ENCODE data around the gene KIDINS220.
"Not testable (repeated sequence)": the region's sequence is repeated elsewhere in the genome, so short reads cannot be mapped to it uniquely, and the experiment has no call there.

KIDINS220 gene

DNA sequence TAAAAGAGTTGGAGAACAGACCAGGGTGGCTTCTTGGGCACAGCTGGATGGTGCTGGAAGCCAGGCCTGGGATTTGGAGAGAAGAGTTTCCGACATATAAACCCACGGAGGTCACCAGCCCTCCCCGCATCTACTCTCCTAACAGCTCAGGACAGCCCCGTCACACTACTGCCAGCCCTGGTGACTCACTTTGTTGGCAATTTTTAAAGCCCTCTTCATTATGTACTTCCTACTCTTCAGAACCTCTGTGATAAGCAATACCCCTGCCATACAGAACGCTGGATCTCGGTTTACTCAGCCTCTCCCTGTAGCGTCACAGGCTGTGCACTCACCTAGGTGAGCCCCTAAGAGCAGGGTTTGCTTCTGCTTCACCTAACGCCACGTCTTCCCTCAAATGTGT, 107.5 kb downstream of the KIDINS220 start:
- Histone ChIP-seq H3K27me3 (no peaks in the 10 kb centered on the region), H3K27ac (no peak overlapping the region), H4K20me1 (no peaks in the 10 kb centered on the region), H3K4me3 (no peak overlapping the region), H3K4me2 (no peak overlapping the region), H3K9ac (no peak overlapping the region), H3K36me3 (peaks cover 51 to 84% (median 75%) of the 10 kb centered on the region in 11 experiments), H3K9me3 (replicated peaks in 1 of 11) (no peaks in the 10 kb centered on the region; a peak in 1 of 22 replicates), H3K4me1 (no peaks in the 10 kb centered on the region)
- no peak for TF ChIP-seq Cebpa-rat (IDR thresholded peaks at IDR 0.05)

DNA sequence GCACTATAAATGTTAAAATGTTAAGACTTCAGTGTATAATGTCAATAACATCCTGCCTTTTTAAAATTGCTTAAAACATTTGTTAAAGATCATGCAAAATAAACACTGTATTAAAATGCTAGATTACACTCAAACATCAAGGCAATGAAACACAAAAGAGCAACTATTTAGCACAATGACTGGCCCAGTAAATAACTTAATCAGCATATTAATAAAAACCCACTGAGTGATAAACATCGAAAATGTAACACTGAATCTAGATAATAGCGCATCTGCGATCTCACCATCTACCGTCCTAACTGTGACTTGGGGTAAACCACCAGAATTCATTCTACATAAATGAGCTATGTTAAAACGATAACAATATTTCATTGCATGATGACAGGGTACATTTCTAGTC, 108.3 kb downstream of the KIDINS220 start:
- not testable (repeated sequence) for H3K4me3 ChIP-seq; H3K4me1 ChIP-seq; H3K9ac ChIP-seq; H3K27ac ChIP-seq; H4K20me1 ChIP-seq; H3K27me3 ChIP-seq; H3K4me2 ChIP-seq; H3K9me3 ChIP-seq (replicated peaks in 1 of 11)
- peaks cover 47 to 75% (median 67%) of the 10 kb centered on the region in 11 experiments for H3K36me3 ChIP-seq

DNA sequence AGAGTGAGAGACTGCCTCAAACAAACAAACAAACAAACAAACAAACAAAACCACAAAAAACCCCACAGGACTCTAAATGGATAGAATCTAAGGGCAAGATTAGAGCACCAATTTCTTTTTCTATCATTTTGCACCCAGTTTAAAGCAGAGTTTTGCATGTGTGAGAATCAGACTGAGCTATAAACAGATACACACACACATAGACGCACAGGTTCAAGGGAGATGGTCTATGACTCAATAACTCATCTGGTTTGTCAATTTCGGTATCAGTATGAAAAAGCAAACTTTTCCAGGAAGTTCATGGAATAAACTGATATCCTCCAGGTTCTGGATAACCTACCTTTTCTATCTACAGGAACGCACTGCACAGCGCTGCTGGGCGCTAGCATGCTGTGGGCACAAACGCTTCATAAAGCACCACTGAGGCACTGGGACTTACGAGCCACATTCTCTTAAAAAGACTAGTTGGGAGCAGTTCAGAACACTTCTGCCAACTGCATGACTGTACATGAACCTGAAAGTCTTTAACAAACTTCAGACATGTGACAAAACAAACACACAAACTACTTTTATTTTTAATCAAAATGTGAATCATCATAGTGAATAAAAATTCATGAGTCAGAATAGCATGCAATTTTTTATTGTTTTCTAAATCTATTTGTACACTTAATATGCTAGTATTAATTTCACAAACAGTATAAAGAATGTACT, 109.0 kb downstream of the KIDINS220 start:
- Histone ChIP-seq H3K27ac (no peak overlapping the region), H3K9ac (no peak overlapping the region), H4K20me1 (no peaks in the 10 kb centered on the region; a peak in 1 of 22 replicates), H3K4me3 (no peak overlapping the region), H3K27me3 (no peaks in the 10 kb centered on the region), H3K36me3 (peaks cover 40 to 69% (median 60%) of the 10 kb centered on the region in 11 experiments), H3K4me1 (no peaks in the 10 kb centered on the region), H3K9me3 (replicated peaks in 1 of 11) (no peaks in the 10 kb centered on the region; a peak in 1 of 22 replicates), H3K4me2 (no peak overlapping the region)
- TF ChIP-seq Cebpa-rat (IDR thresholded peaks at IDR 0.05) = no peak

DNA sequence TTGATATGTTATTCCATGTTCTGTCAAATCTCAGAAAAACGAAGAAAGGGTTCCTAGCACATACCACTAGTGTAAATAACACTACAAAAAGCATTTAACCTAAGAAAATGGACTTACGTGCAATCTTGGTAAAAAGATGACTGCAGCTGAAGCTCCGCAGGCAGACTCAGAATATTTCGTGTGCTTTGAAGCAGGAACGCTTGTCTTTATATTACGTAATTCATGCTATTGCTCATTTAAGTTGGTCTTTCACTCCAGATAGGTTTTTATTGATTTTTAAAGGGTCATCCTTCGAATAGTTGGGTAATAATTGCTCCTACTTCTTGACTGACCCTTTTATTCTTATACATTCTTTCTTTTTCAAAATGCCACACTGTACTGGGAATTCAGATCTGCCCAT, 111.6 kb downstream of the KIDINS220 start:
- no peaks in the 10 kb centered on the region for H3K27me3 ChIP-seq
- no peaks in the 10 kb centered on the region for H3K9me3 ChIP-seq (replicated peaks in 1 of 11)
- no peak overlapping the region for H3K27ac ChIP-seq
- no peaks in the 10 kb centered on the region; a peak in 1 of 22 replicates for H4K20me1 ChIP-seq
- H3K9ac ChIP-seq = no peak overlapping the region
- H3K4me2 ChIP-seq = no peak overlapping the region
- H3K4me3 ChIP-seq = no peak overlapping the region
- TF ChIP-seq Cebpa-rat (IDR thresholded peaks at IDR 0.05) = peak in 2 of 11 experiments; percentile 58 to 60; a peak in 4 of 22 replicates
- H3K36me3 ChIP-seq = peaks cover 16 to 43% (median 34%) of the 10 kb centered on the region in 11 experiments
- no peaks in the 10 kb centered on the region for H3K4me1 ChIP-seq

DNA sequence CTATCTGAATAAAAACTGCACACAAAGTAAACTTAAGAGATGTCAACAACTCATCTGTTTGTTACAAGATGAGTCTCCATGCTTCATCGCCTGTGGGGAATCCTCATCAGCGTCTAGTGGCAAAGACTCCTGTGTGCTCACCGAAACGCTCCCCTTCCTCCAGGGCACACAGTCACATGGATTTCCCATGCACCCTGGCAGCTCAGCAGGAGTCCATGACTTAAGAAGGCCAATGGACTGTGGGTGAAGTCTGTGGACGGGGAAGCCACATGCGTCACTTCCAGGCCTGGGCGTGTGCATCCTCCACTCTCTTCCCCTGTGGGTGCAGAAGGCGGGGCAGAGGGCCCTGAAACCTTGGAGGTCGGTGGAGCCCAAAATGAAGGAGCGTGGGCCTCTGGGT, 114.4 kb downstream of the KIDINS220 start:
- H3K9ac ChIP-seq = no peak overlapping the region
- no peaks in the 10 kb centered on the region for H3K27me3 ChIP-seq
- peaks cover 0 to 15% (median 11%) of the 10 kb centered on the region in 11 experiments; a peak in 19 of 22 replicates for H3K36me3 ChIP-seq
- peaks cover 0 to 2% (median 0%) of the 10 kb centered on the region in 11 experiments; a peak in 1 of 22 replicates for H3K9me3 ChIP-seq (replicated peaks in 1 of 11)
- H3K4me1 ChIP-seq = no peaks in the 10 kb centered on the region
- no peak overlapping the region for H3K4me3 ChIP-seq
- no peak overlapping the region for H3K27ac ChIP-seq
- H3K4me2 ChIP-seq = no peak overlapping the region
- TF ChIP-seq Cebpa-rat (IDR thresholded peaks at IDR 0.05) = no peak
- no peaks in the 10 kb centered on the region; a peak in 1 of 22 replicates for H4K20me1 ChIP-seq

DNA sequence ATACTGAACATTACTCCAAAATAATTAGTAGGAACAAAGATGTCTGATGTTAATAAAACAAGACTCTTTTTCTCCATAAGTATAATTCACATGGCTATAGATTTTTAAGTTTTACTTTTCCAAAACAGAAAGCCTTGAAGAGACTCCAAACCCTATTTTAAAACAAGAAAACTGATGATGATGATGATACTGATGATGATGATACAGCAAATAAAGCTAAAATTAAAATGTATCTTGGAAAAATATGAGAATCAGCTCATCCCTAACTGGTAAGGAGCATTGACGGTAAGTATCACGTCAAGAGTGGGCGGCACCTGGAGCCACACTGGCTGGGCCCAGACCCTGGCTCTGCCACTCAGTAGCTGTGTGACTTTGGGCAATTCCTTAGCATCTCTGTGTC, 116.0 kb downstream of the KIDINS220 start:
- TF ChIP-seq Cebpa-rat (IDR thresholded peaks at IDR 0.05) = no peak
- H3K4me3 ChIP-seq = no peak overlapping the region
- no peaks in the 10 kb centered on the region for H3K4me1 ChIP-seq
- H3K9me3 ChIP-seq (replicated peaks in 1 of 11) = peaks cover 2 to 18% (median 6%) of the 10 kb centered on the region in 11 experiments; a peak in 20 of 22 replicates
- H3K27ac ChIP-seq = no peak overlapping the region
- no peaks in the 10 kb centered on the region; a peak in 1 of 22 replicates for H4K20me1 ChIP-seq
- no peak overlapping the region for H3K9ac ChIP-seq
- no peak overlapping the region for H3K4me2 ChIP-seq
- H3K36me3 ChIP-seq = peaks cover 0 to 5% (median 0%) of the 10 kb centered on the region in 11 experiments; a peak in 1 of 22 replicates
- H3K27me3 ChIP-seq = no peaks in the 10 kb centered on the region

DNA sequence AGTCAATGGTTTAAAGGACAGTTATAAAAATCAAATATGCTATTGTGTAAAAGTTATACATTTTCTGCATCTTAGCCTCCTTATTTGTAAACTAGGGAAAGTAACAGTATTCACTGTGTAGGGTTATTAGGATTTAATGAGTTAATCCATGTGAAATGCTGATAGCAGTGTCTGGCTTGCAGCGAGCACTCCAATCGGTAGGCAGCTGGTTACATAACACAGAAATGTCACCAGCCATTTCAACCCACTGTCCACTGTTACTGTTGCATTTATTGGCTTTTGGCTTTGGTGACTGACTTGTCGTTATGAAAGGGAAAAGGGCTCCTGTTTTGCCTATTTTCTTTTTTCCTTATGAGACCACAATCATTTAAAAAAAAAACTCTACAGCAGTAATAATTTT, 116.7 kb downstream of the KIDINS220 start:
- H3K9me3 ChIP-seq (replicated peaks in 1 of 11) = peaks cover 9 to 25% (median 13%) of the 10 kb centered on the region in 11 experiments
- no peaks in the 10 kb centered on the region for H3K36me3 ChIP-seq
- no peak overlapping the region for H3K27ac ChIP-seq
- no peaks in the 10 kb centered on the region; a peak in 1 of 22 replicates for H4K20me1 ChIP-seq
- no peaks in the 10 kb centered on the region for H3K4me1 ChIP-seq
- no peak for TF ChIP-seq Cebpa-rat (IDR thresholded peaks at IDR 0.05)
- H3K9ac ChIP-seq = no peak overlapping the region
- no peaks in the 10 kb centered on the region for H3K27me3 ChIP-seq
- H3K4me3 ChIP-seq = no peak overlapping the region
- H3K4me2 ChIP-seq = no peak overlapping the region

DNA sequence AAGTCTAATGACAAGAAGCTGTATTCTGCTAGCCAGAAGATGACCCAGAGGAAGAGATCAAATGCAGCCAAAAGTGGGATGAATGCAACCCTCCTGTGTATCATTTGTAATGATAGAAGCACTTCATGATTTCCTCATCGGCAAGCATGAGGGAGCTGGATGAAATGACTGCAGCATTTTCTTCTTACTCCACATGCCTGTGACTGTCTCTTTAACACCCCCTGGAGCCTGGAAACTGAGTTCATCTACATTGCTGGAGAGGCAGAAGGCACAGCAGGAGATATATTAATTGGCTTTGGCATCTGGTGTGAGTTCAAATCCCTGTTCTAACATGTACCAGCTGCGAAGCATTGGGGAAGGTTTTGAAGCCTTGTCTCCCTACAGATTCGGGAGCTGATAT, 117.9 kb downstream of the KIDINS220 start:
- TF ChIP-seq Cebpa-rat (IDR thresholded peaks at IDR 0.05) = no peak
- Histone ChIP-seq H3K4me2 (no peak overlapping the region), H3K9ac (no peak overlapping the region), H4K20me1 (no peaks in the 10 kb centered on the region; a peak in 1 of 22 replicates), H3K4me1 (no peaks in the 10 kb centered on the region), H3K27me3 (no peaks in the 10 kb centered on the region), H3K36me3 (no peaks in the 10 kb centered on the region), H3K9me3 (replicated peaks in 1 of 11) (peaks cover 21 to 37% (median 25%) of the 10 kb centered on the region in 11 experiments), H3K4me3 (no peak overlapping the region), H3K27ac (no peak overlapping the region)

DNA sequence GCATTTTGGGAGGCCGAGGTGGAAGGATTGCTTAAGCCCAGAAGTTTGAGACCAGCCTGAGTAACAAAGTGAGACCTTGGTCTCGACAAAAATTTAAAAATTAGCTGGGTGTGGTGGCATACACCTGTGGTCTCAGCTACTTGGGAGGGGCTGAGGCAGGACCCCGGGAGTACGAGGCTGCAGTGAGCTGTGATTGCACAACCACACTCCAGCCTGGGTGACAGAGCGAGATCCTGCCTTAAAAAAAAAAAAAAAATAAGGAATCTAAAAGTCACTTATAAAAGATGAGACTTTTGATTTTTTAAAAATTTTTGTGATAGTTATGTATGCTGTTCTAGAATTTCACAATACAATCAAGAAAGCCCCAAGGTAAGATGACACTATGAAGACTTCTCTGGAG, 122.4 kb downstream of the KIDINS220 start:
- H3K4me1 ChIP-seq = no peaks in the 10 kb centered on the region
- H3K27ac ChIP-seq = no peak overlapping the region
- no peaks in the 10 kb centered on the region for H4K20me1 ChIP-seq
- peak in 2 of 11 experiments; percentile 31 to 52; a peak in 2 of 22 replicates for TF ChIP-seq Cebpa-rat (IDR thresholded peaks at IDR 0.05)
- no peaks in the 10 kb centered on the region for H3K27me3 ChIP-seq
- H3K9me3 ChIP-seq (replicated peaks in 1 of 11) = peaks cover 24 to 44% (median 29%) of the 10 kb centered on the region in 11 experiments
- H3K36me3 ChIP-seq = no peaks in the 10 kb centered on the region
- H3K4me2 ChIP-seq = no peak overlapping the region
- H3K4me3 ChIP-seq = no peak overlapping the region
- no peak overlapping the region for H3K9ac ChIP-seq

DNA sequence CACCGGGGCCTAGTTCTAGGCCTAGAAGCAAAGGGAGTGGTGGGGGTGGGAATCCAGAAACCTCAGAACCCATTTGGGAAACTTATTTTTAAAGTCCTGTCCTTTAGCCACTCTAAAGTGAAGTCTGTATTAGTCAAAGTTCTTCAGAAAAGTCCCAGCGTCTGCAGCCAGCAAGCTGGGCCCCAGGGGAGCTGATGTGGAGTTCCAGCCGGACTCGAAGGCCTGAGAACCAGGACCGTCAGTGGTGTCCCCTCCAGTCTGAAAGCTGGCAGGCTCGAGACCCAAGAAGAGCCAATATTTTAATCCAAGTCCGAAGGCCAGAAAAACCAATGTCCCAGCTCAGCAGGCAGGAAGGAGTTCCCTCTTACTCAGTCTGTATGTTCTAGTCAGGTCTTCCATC, 123.1 kb downstream of the KIDINS220 start:
- Histone ChIP-seq H3K4me3 (no peak overlapping the region), H3K36me3 (no peaks in the 10 kb centered on the region), H3K4me2 (no peak overlapping the region), H3K9ac (no peak overlapping the region), H3K4me1 (no peaks in the 10 kb centered on the region), H4K20me1 (no peaks in the 10 kb centered on the region), H3K9me3 (replicated peaks in 1 of 11) (peaks cover 24 to 46% (median 29%) of the 10 kb centered on the region in 11 experiments), H3K27me3 (no peaks in the 10 kb centered on the region), H3K27ac (no peak overlapping the region)
- TF ChIP-seq Cebpa-rat (IDR thresholded peaks at IDR 0.05) = no peak

All from BLaER1 treated with 17β-estradiol and CSF1 and Interleukin-3, amounts not matched to agents 10 nM and 100 nM (cell line).